BJ (cell line): Measurements from ENCODE around the gene KRT25. TPM values are rescaled to one million over a fixed set of nuclear protein-coding genes. Genes with fewer than 3 reads are reported as not detected.

Experiments used
- CTCF ChIA-PET: fragments of 350-600 bp; formaldehyde crosslinking; extraction: SDS; loops from one replicate; lab custom pipeline; 2021; ENCODE audit warnings: antibody characterized with exemption, inconsistent platforms; lab: Yijun Ruan, JAX
- POLR2A ChIA-PET: fragments of 300-600 bp; sonication (Branson Sonifier 250); formaldehyde crosslinking; extraction: SDS; loops from one replicate; lab custom pipeline; 2021; ENCODE audit warnings: antibody characterized with exemption; lab: Charles Lee
- DNase-seq: peaks from one replicate; pipeline ENCODE4 v3.0.0-alpha.2; 2011; ENCODE audit warnings: low read depth
- H3K27me3 ChIP-seq: 2 replicates; pipeline ENCODE4 v1.6.0; 2011; ENCODE audit warnings: low read length; ENCODE audit not compliant: control insufficient read depth, insufficient read depth
- H3K36me3 ChIP-seq: 2 replicates; pipeline ENCODE4 v1.5.1; 2011; ENCODE audit warnings: low read length; ENCODE audit not compliant: control insufficient read depth, insufficient read depth
- H3K4me3 ChIP-seq: 2 replicates; pipeline ENCODE4 v1.5.1; 2011; ENCODE audit warnings: low read depth, mild to moderate bottlenecking, control low read depth, low read length
- polyA plus RNA-seq: library from polyadenylated mRNA; depleted of rRNA; stranded (reverse); fragments of >200 nt; gene quantifications from 2 replicates; pipeline ENCODE4 v1.2.3, GENCODE V29; 2011
- TF ChIP-seq, protein P1 (sequence below): IDR thresholded peaks from 2 replicates; pipeline ENCODE4 v1.5.1; 2011; ENCODE audit warnings: low read depth, mild to moderate bottlenecking, control low read depth, inconsistent platforms, low read length, moderate library complexity; ENCODE audit not compliant: insufficient read depth

Gene KRT25
- polyA plus RNA-seq, 1 experiment = not detected

DNA sequence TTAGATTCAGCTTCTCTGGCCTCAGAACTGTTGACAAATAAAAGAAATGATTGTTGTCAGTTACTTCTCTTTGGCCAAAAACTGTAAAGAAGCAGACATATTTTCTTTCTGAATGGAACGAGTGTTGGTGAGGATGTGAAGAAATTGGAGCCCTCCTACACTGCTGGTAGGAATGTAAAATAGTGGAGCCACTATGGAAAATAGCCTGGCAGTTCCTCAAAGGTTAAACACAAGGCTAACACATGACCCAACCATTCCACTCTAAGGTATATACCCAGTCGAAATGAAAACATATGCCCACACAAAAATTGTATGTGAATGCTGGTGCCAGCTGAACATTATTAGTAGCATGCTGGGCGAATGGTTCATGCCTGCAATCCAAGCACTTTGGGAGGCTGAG lies 37.4 kb downstream of the KRT25 start:
- Histone ChIP-seq H3K27me3 (peaks cover 11% of the 10 kb centered on the region), H3K36me3 (no peaks in the 10 kb centered on the region), H3K4me3 (no peak overlapping the region)
- TF ChIP-seq, protein P1, sequence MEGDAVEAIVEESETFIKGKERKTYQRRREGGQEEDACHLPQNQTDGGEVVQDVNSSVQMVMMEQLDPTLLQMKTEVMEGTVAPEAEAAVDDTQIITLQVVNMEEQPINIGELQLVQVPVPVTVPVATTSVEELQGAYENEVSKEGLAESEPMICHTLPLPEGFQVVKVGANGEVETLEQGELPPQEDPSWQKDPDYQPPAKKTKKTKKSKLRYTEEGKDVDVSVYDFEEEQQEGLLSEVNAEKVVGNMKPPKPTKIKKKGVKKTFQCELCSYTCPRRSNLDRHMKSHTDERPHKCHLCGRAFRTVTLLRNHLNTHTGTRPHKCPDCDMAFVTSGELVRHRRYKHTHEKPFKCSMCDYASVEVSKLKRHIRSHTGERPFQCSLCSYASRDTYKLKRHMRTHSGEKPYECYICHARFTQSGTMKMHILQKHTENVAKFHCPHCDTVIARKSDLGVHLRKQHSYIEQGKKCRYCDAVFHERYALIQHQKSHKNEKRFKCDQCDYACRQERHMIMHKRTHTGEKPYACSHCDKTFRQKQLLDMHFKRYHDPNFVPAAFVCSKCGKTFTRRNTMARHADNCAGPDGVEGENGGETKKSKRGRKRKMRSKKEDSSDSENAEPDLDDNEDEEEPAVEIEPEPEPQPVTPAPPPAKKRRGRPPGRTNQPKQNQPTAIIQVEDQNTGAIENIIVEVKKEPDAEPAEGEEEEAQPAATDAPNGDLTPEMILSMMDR = no peak
- DNase-seq = no peak
- CTCF ChIA-PET = interaction anchor here (1.7 to 2.2 kb wide), 2 partner anchors 24 to 56 kb away, joined by 4 to 7 read pairs; no protein-coding TSS in a partner anchor
- POLR2A ChIA-PET = interaction anchor here (0.6 kb wide), 1 partner anchor 997 kb away, joined by 6 read pairs; no protein-coding TSS in a partner anchor

DNA sequence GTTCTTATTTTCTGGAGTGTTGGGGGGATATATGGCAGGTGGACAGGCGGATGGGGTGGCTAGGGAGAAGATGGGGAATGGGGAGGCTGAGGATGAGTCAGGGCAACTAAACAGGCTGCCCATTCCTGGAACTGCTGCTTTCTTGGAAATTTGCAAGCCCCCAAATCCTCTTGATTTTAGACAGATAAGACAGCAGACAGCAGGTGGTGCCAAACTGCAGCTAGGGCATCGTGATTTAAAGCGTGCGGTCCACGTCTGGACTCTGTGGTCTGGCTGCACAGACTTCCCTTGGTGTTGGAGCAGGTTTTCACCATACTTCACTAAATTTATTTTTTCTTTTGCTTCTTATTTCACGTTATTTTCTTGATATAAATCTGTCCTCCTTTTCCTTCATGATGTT lies 40.7 kb downstream of the KRT25 start:
- H3K27me3 ChIP-seq = peaks cover 13% of the 10 kb centered on the region
- H3K4me3 ChIP-seq = no peak overlapping the region
- TF ChIP-seq, protein P1 = no peak
- H3K36me3 ChIP-seq = no peaks in the 10 kb centered on the region
- no peak for DNase-seq
- ChIA-PET POLR2A (no interaction called here), CTCF (no interaction called here)

DNA sequence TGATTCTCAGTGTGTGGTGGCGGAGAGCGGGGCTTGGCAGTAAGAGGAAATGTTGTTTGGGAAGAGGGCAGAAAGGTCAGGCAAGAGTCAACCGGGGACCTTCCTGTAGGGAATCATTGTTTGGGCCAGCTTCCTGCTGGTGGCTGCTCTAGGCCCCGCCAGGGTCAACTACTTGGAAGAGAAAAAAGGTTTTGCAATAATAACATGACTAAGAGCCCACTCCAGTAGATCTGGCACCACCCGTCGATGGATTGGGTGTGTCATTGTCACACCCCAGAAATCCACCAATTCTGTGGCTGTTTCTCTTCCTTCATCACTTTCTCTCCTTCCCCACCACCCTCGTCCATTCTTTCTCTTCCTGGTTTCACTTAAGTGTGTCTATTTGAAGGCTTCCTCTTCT lies 47.4 kb downstream of the KRT25 start:
- ChIA-PET POLR2A (no interaction called here), CTCF (no interaction called here)
- peaks cover 8% of the 10 kb centered on the region for H3K27me3 ChIP-seq
- H3K4me3 ChIP-seq = no peak overlapping the region
- DNase-seq = no peak
- TF ChIP-seq, protein P1 = no peak
- H3K36me3 ChIP-seq = no peaks in the 10 kb centered on the region

DNA sequence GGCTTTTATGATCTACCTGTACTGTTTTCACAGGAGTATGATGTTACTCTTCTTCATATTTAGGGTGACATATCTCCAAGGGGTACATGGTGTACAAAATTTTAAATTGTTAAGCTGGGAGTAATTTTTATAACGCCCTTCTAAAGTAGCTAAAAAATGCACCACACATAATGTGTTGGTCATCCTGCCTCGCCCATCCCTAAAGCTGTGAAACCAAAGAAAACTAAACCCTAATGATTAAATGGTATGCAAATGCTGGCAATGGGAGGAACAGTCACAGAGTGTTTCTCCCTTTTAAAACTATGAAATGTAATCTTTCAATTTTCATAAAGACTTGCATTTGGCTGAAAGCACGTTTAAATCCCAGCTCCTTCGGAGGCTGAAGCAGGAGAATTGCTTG lies 49.5 kb downstream of the KRT25 start:
- ChIA-PET CTCF (interaction anchor here (1.9 kb wide), 1 partner anchor 12 kb away, joined by 4 read pairs; no protein-coding TSS in a partner anchor), POLR2A (no interaction called here)
- Histone ChIP-seq H3K36me3 (no peaks in the 10 kb centered on the region), H3K4me3 (no peak overlapping the region), H3K27me3 (peaks cover 7% of the 10 kb centered on the region)
- TF ChIP-seq, protein P1 = no peak
- DNase-seq = no peak

DNA sequence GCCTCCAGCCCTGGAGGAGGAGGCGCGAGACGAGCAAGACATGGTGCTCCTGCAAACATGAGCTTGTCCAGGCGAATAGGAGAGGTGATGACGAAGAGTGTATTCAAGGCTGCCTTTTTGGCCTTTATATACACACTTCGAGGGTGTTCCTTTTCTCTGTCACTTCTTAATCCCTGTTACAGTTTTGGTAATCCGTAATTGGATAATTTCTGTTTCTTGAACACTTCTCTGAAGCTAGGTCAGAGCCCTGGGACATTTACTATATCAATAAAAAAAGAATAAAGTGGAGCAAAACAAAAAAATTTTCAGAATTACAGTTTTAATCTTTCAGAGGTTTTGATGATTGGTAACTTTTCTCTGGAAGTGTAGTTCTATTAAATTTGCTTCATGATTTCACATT lies 51.5 kb downstream of the KRT25 start, which contains the start of gene KRT24:
Gene KRT24 (minus strand): TSS at position 101 of the 400 bp plus-strand sequence. CDS start 59 bp downstream, at position 42.
- no peak within 1 kb of the TSS for H3K4me3 ChIP-seq
- no peak for DNase-seq
- POLR2A ChIA-PET = no interaction called here
- TF ChIP-seq, protein P1 = no peak
- peaks cover 10% of the 10 kb centered on the region for H3K27me3 ChIP-seq
- H3K36me3 ChIP-seq = no peaks in the 10 kb centered on the region
- CTCF ChIA-PET = interaction anchor here (1.7 to 1.9 kb wide), 2 partner anchors 10 to 20 kb away, joined by 4 read pairs; no protein-coding TSS in a partner anchor
